Bronchial smooth muscle cell (primary cell): Measurements from ENCODE around the gene CACNA1A. TPM values are rescaled to one million over a fixed set of nuclear protein-coding genes. Genes with fewer than 3 reads are reported as not detected.

Experiments used
- total RNA-seq: library from RNA; depleted of rRNA; stranded (reverse); fragments of >200 nt; gene quantifications from 2 replicates; pipeline ENCODE4 v1.2.1, GENCODE V29; 2014

CACNA1A gene
- 25.3 and 29.3 TPM in 2 replicates for total RNA-seq

DNA sequence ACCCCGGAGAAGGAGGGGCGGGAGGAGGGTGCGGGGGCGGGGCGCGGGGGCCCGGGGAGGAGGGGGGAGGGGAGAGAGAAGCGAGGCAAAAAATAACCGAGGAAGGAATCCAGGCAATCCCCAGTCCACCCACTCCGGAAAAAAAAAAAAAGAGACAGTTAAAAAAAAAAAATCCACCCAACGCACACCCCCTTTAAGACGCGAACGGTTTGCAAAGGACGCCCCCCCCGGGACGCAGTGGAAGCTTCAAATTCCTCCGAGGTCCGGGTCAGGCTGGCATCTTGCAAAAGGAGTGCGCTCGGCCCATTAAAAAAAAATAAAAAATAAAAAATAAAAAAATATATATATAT lies at the start of gene CACNA1A:
Gene CACNA1A (minus strand): TSS at position 9 of the 350 bp plus-strand sequence. CDS start 255 bp downstream, outside the sequence.

